Right lobe of liver (tissue), 4 donors: ENCODE data around the gene SERPINB2.

Experiments used
- CTCF ChIP-seq, 4 donors: fragments of 200-600 bp in 3 of 4; fragments of 450-650 bp in 1 of 4; IDR thresholded peaks; one replicate each; pipeline versions ENCODE4 v1.5.1 to v1.8.0; 2016 to 2022; ENCODE audit warnings: antibody characterized with exemption in 4 of 4, mild to moderate bottlenecking in 2 of 4
- POLR2A ChIP-seq: fragments of 450-650 bp; IDR thresholded peaks from one replicate; pipeline ENCODE4 v1.6.1; 2017; ENCODE audit warnings: antibody characterized with exemption, mild to moderate bottlenecking
- donor health status: DM: no; HTN: no; CAD: no.
- donor health status: DM: no; HTN: no; CAD: no.
- donor health status: DM: no; HTN: yes; CAD: no.

GRCh38 chr18:63936932-63937393 is 49.5 kb downstream of the SERPINB2 start:
- no peak for TF ChIP-seq CTCF (IDR thresholded peaks at IDR 0.05)
- TF ChIP-seq POLR2A, result no peak
